Pancreas (tissue), 10 donors: ENCODE measurements around the gene PER2. TPM values are rescaled to one million over a fixed set of nuclear protein-coding genes. Genes with fewer than 3 reads are reported as not detected.
"Not testable (repeated sequence)": the region's sequence is repeated elsewhere in the genome, so short reads cannot be mapped to it uniquely, and the experiment has no call there.

Experiments used
- ATAC-seq, 4 donors: fragments of 200-7000 bp; cut with Tn5 transposase; one replicate each; pipeline versions ENCODE4 v1.8.0 to v1.9.1; 2020; ENCODE audit warnings: mild to moderate bottlenecking in 4 of 4, moderate library complexity in 4 of 4
- DNase-seq, 6 donors: peaks; one replicate each; pipeline ENCODE4 v3.0.0-alpha.2; 2020
- FAIRE-seq: peaks from 2 replicates; lab custom pipeline; 2012; peaks lifted over from hg19 to GRCh38; lab: Jason Lieb, UNC
- H3K27ac ChIP-seq, 4 donors: fragments of 200-600 bp; sonication (generic); 1 replicate in 3 of 4; 2 replicates in 1 of 4; pipeline versions ENCODE4 v1.5.0 to v1.8.0; 2020
- H3K27me3 ChIP-seq, 4 donors: fragments of 200-600 bp; one replicate each; pipeline ENCODE4 v1.8.0; 2021
- H3K36me3 ChIP-seq, 3 donors: fragments of 200-600 bp; sonication (generic) in 1 of 3; one replicate each; pipeline versions ENCODE4 v1.5.0 to v1.8.0; 2020 to 2021
- H3K4me1 ChIP-seq, 3 donors: fragments of 200-600 bp; one replicate each; pipeline ENCODE4 v1.8.0; 2021
- H3K4me3 ChIP-seq, 4 donors: fragments of 200-600 bp; sonication (generic) in 2 of 4; one replicate each; pipeline versions ENCODE4 v1.5.0 to v1.8.0; 2020 to 2021
- H3K9me3 ChIP-seq, 4 donors: fragments of 200-600 bp; one replicate each; pipeline ENCODE4 v1.8.0; 2021
- CTCF ChIP-seq, 4 donors: fragments of 200-600 bp; sonication (generic) in 3 of 4; IDR thresholded peaks; one replicate each; pipeline versions ENCODE4 v1.5.0 to v1.8.0; 2021; ENCODE audit warnings: antibody characterized with exemption in 4 of 4
- WGBS, 2 donors: extraction: QIAGEN DNeasy Blood & Tissue Kit; methylation state at CpG; one replicate each; pipeline ENCODE4 v1.1.7; 2013; 5-methylcytosine and 5-hydroxymethylcytosine counted together
- intact Hi-C, 3 donors: fragments of 100-400 bp; cut with DNase I; formaldehyde crosslinking; loops; one replicate each; pipeline versions ENCODE4 v1.11.1 to v1.14.2; 2022
- polyA plus RNA-seq, 2 donors: library from polyadenylated mRNA; stranded (reverse); fragments of 200-250 nt; gene quantifications; one replicate each; pipeline ENCODE4 v1.2.3, GENCODE V29; 2013
- total RNA-seq, 6 donors: library from RNA; stranded (reverse); fragmentation: NEBNext Ultra II Directional in 4 of 6; extraction: Animal tissue kit (Norgen Biotek cat#: 25700) in 4 of 6; gene quantifications; one replicate each; pipeline versions ENCODE4 v1.2.1 to v1.2.4, GENCODE V29; 2021 to 2023
- donor health status: healthy with polysubstance abuse.
- donor health status: DM: no; HTN: no; CAD: no; lungs with moderate emphysema.
- donor health status: DM: no; HTN: no; CAD: no.
- donor health status: control.
- donor health status: control.
- donor health status: Bipolar disorder and iron deficiency.
- donor health status: DM: yes; HTN: yes; CAD: no.
- donor health status: DM: no; HTN: no; CAD: no.
- donor health status: DM: no; HTN: no; CAD: no.
- donor health status: DM: yes; HTN: yes; CAD: no.

The PER2 gene
- total and polyA plus RNA-seq, 8 donors: 6.9 to 12.2 (median 9.3) TPM

GRCh38 chr2:238272156-238272555 is 16.3 kb downstream of the PER2 start:
- no peaks in the 10 kb centered on the region for H3K4me1 ChIP-seq
- H3K27ac ChIP-seq: no peak overlapping the region
- peaks cover 0 to 82% (median 56%) of the 10 kb centered on the region in 3 donors for H3K36me3 ChIP-seq
- peak in 1 of 6 donors; percentile 27 for DNase-seq
- WGBS, 2 donors: 98 to 100% methylated on average over 4 of the region's 4 CpGs
- H3K9me3 ChIP-seq: no peaks in the 10 kb centered on the region
- intact Hi-C loops: no loop called here
- no peak for FAIRE-seq
- ATAC-seq: no peak
- H3K4me3 ChIP-seq: no peak overlapping the region
- no peak for TF ChIP-seq CTCF (IDR thresholded peaks at IDR 0.05)
- no peaks in the 10 kb centered on the region for H3K27me3 ChIP-seq

GRCh38 chr2:238271686-238272085 is 16.7 kb downstream of the PER2 start:
- FAIRE-seq, intact Hi-C loops, H3K4me3 ChIP-seq, H3K9me3 ChIP-seq, H3K4me1 ChIP-seq, H3K27me3 ChIP-seq, H3K27ac ChIP-seq, ATAC-seq: not testable (repeated sequence)
- DNase-seq: peak in 1 of 6 donors; percentile 12
- WGBS, 2 donors: 82 to 93% methylated on average over 8 of the region's 8 CpGs
- H3K36me3 ChIP-seq: peaks cover 0 to 79% (median 54%) of the 10 kb centered on the region in 3 donors

GRCh38 chr2:238271061-238271554 is 17.3 kb downstream of the PER2 start:
- FAIRE-seq: no peak
- WGBS, 2 donors: 84 to 88% methylated on average over 13 of the region's 13 CpGs
- no peaks in the 10 kb centered on the region for H3K9me3 ChIP-seq
- no peak for TF ChIP-seq CTCF (IDR thresholded peaks at IDR 0.05)
- no peak for ATAC-seq
- intact Hi-C loops: no loop called here
- H3K36me3 ChIP-seq: peaks cover 0 to 73% (median 48%) of the 10 kb centered on the region in 3 donors
- no peak overlapping the region for H3K27ac ChIP-seq
- DNase-seq: peak in 1 of 6 donors; percentile 20
- no peak overlapping the region for H3K4me3 ChIP-seq
- H3K27me3 ChIP-seq: no peaks in the 10 kb centered on the region
- H3K4me1 ChIP-seq: no peaks in the 10 kb centered on the region

- DNase-seq: peak in 1 of 6 donors; percentile 58
Observed at GRCh38 chr2:238270606-238271005, 17.8 kb downstream of the PER2 start.

GRCh38 chr2:238269741-238270140 is 18.7 kb downstream of the PER2 start:
- peaks cover 0 to 62% (median 41%) of the 10 kb centered on the region in 3 donors for H3K36me3 ChIP-seq
- WGBS, 2 donors: 86 to 89% methylated on average over 6 of the region's 6 CpGs
- H3K9me3 ChIP-seq: no peaks in the 10 kb centered on the region
- H3K4me1 ChIP-seq: no peaks in the 10 kb centered on the region
- intact Hi-C loops: loop anchor here in 1 of 3 donors (10.0 kb wide), 1 partner anchor 55 kb away; the partner anchor contains the start of gene TRAF3IP1
- no peak overlapping the region for H3K27ac ChIP-seq
- H3K4me3 ChIP-seq: no peak overlapping the region
- FAIRE-seq (no peak), DNase-seq (peak in 1 of 6 donors; percentile 4), ATAC-seq (no peak)
- H3K27me3 ChIP-seq: no peaks in the 10 kb centered on the region
- TF ChIP-seq CTCF (IDR thresholded peaks at IDR 0.05): no peak

More at GRCh38 chr2:238270606-238271005, 17.8 kb downstream of the PER2 start:
- Histone ChIP-seq H3K9me3 (no peaks in the 10 kb centered on the region), H3K27me3 (no peaks in the 10 kb centered on the region), H3K36me3 (peaks cover 0 to 69% (median 45%) of the 10 kb centered on the region in 3 donors), H3K4me3 (no peak overlapping the region), H3K4me1 (no peaks in the 10 kb centered on the region), H3K27ac (no peak overlapping the region)
- FAIRE-seq (no peak), ATAC-seq (no peak)
- no peak for TF ChIP-seq CTCF (IDR thresholded peaks at IDR 0.05)
- WGBS, 2 donors: 93 to 96% methylated on average over 9 of the region's 9 CpGs
- intact Hi-C loops: no loop called here
